PC-3 (cell line): ENCODE results near the gene KRTAP1-5. TPM values are rescaled to one million over a fixed set of nuclear protein-coding genes. Genes with fewer than 3 reads are reported as not detected.

Experiments used
- ATAC-seq: fragments of 200-7000 bp; cut with Tn5 transposase; 2 replicates; pipeline ENCODE4 v1.9.1; 2020; ENCODE audit warnings: mild to moderate bottlenecking, moderate library complexity
- BruUV-seq: library from RNA; stranded (reverse); fragments of 400-500 nt; replicated peaks from 2 replicates; lab custom pipeline; 2021; lab: Mats Ljungman, UMichigan
- CTCF ChIA-PET: fragments of 300-600 bp; sonication (Branson Sonifier 250); formaldehyde crosslinking; loops from one replicate; lab custom pipeline; 2022; ENCODE audit warnings: antibody characterized with exemption; lab: Charles Lee
- POLR2A ChIA-PET: fragments of 300-600 bp; sonication (Branson Sonifier 250); formaldehyde crosslinking; loops from one replicate; lab custom pipeline; 2022; ENCODE audit warnings: antibody characterized with exemption; ENCODE audit not compliant: unreplicated experiment; lab: Charles Lee
- DNase-seq: peaks from one replicate; pipeline ENCODE4 v3.0.0-alpha.2; 2015
- H2AFZ ChIP-seq: fragments of 300-600 bp; sonication (generic); 2 replicates; pipeline ENCODE4 v1.6.0; 2016; ENCODE audit warnings: antibody characterized with exemption, low read length
- H3F3A ChIP-seq: fragments of 300-600 bp; sonication (generic); one replicate; pipeline ENCODE4 v1.6.0; 2017; ENCODE audit warnings: antibody characterized with exemption, low read length, control low read depth, mild to moderate bottlenecking; ENCODE audit not compliant: unreplicated experiment
- H3K27ac ChIP-seq: fragments of 300-600 bp; sonication (generic); 2 replicates; pipeline ENCODE4 v1.5.1; 2016; ENCODE audit warnings: mild to moderate bottlenecking, low read length
- H3K27me3 ChIP-seq: fragments of 300-600 bp; sonication (generic); 2 replicates; pipeline ENCODE4 v1.6.1; 2016; ENCODE audit warnings: low read length, mixed read lengths
- H3K36me3 ChIP-seq: fragments of 300-600 bp; sonication (generic); 2 replicates; pipeline ENCODE4 v1.6.1; 2016; ENCODE audit warnings: low read depth, mixed run types, low read length, mixed read lengths
- H3K4me1 ChIP-seq: fragments of 300-600 bp; sonication (generic); 2 replicates; pipeline ENCODE4 v1.5.1; 2016; ENCODE audit warnings: low read length; ENCODE audit not compliant: insufficient read depth
- H3K4me2 ChIP-seq: fragments of 300-600 bp; sonication (generic); 2 replicates; pipeline ENCODE4 v1.6.0; 2016; ENCODE audit warnings: low read length
- H3K4me3 ChIP-seq: fragments of 300-600 bp; sonication (generic); 2 replicates; pipeline ENCODE4 v1.5.1; 2016; ENCODE audit warnings: mild to moderate bottlenecking, low read length, mixed read lengths
- H3K79me2 ChIP-seq: fragments of 300-600 bp; sonication (generic); 2 replicates; pipeline ENCODE4 v1.6.1; 2017; ENCODE audit warnings: low read length, mixed read lengths
- H3K9ac ChIP-seq: fragments of 300-600 bp; sonication (generic); 2 replicates; pipeline ENCODE4 v1.6.0; 2016; ENCODE audit warnings: mild to moderate bottlenecking, low read length
- H3K9me2 ChIP-seq: fragments of 300-600 bp; sonication (generic); replicated peaks from 2 replicates; pipeline ENCODE4 v1.6.1; 2016; ENCODE audit warnings: mixed run types, low read length, mixed read lengths
- H3K9me3 ChIP-seq: fragments of 300-600 bp; sonication (generic); 2 replicates; pipeline ENCODE4 v1.6.1; 2016; ENCODE audit warnings: low read length, mixed read lengths
- H4K20me1 ChIP-seq: fragments of 300-600 bp; sonication (generic); 2 replicates; pipeline ENCODE4 v1.6.1; 2016; ENCODE audit warnings: low read length, mixed read lengths
- CTCF ChIP-seq: fragments of 300-600 bp; sonication (generic); conservative IDR thresholded peaks from 2 replicates; pipeline ENCODE4 v1.5.1; 2017; ENCODE audit warnings: antibody characterized with exemption, low read depth, mild to moderate bottlenecking, low read length
- EZH2 ChIP-seq: fragments of 300-600 bp; sonication (generic); IDR thresholded peaks from one replicate; pipeline ENCODE4 v1.6.1; 2017; ENCODE audit warnings: antibody characterized with exemption, mild to moderate bottlenecking, low read length; ENCODE audit not compliant: unreplicated experiment
- EZH2phosphoT487 ChIP-seq: fragments of 300-600 bp; sonication (generic); IDR thresholded peaks from 2 replicates; pipeline ENCODE4 v1.6.1; 2018; ENCODE audit warnings: mild to moderate bottlenecking, antibody characterized with exemption, low read length, borderline replicate concordance
- intact Hi-C: fragments of 100-400 bp; cut with micrococcal nuclease; formaldehyde crosslinking; loops from 2 replicates; pipeline ENCODE4 v1.9.0; 2023
- total RNA-seq: library from RNA; depleted of rRNA; stranded (reverse); fragments of >200 nt; gene quantifications from 2 replicates; pipeline ENCODE4 v1.2.3, GENCODE V29; 2014

The KRTAP1-5 gene
- total RNA-seq, 1 experiment from 2014 or later = 0.51 TPM

DNA sequence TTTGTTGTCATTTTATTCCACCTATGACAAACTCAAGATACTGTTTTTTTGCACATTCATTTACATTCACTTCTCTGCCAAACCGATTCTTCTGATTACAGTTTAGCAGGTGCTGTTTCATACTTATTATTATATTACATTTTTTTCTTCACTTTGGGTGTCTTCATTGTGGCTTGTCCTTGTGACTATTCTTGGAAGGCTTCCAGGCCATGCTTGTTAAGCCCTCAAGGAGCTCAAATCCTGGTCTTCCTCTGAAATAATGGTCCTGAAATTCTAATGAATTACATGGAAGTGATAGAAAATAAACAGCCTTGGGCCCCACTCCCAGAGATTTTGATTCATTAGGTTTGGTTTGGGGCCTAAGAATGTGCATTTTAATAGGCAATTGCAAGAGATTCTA is 37.3 kb upstream of the KRTAP1-5 start:
- H3K27ac ChIP-seq = peak overlapping the region; percentile 21; the same call in 1 of the 2 replicates
- H3F3A ChIP-seq = peaks cover 8% of the 10 kb centered on the region
- ChIA-PET POLR2A (no interaction called here), CTCF (no interaction called here)
- H4K20me1 ChIP-seq = no peaks in the 10 kb centered on the region
- H3K79me2 ChIP-seq = no peaks in the 10 kb centered on the region
- DNase-seq (no peak), ATAC-seq (no peak)
- no peaks in the 10 kb centered on the region for H3K36me3 ChIP-seq
- H3K9ac ChIP-seq = no peak overlapping the region
- TF ChIP-seq EZH2phosphoT487 (no peak), EZH2 (no peak), CTCF (no peak)
- no peaks in the 10 kb centered on the region for H3K9me3 ChIP-seq
- no TSS peak for BruUV-seq
- H2AFZ ChIP-seq = no peak overlapping the region
- H3K4me3 ChIP-seq = no peak overlapping the region
- H3K27me3 ChIP-seq = no peaks in the 10 kb centered on the region
- no peaks in the 10 kb centered on the region for H3K9me2 ChIP-seq
- intact Hi-C loops = loop anchor here (5.0 to 10.0 kb wide), 3 partner anchors 60 to 150 kb away; partner anchors contain the start of gene KRTAP3-1
- H3K4me2 ChIP-seq = no peak overlapping the region
- H3K4me1 ChIP-seq = peaks cover 76% of the 10 kb centered on the region

- Histone ChIP-seq H3K9me3 (no peaks in the 10 kb centered on the region), H3K4me3 (no peak overlapping the region), H3K79me2 (no peaks in the 10 kb centered on the region), H4K20me1 (no peaks in the 10 kb centered on the region), H3K4me1 (peaks cover 82% of the 10 kb centered on the region), H2AFZ (no peak overlapping the region), H3F3A (peaks cover 8% of the 10 kb centered on the region), H3K27me3 (no peaks in the 10 kb centered on the region), H3K27ac (peak overlapping the region; percentile 34), H3K4me2 (peak overlapping the region; percentile 23; the same call in 1 of the 2 replicates), H3K9ac (no peak overlapping the region), H3K36me3 (no peaks in the 10 kb centered on the region), H3K9me2 (no peaks in the 10 kb centered on the region)
- TF ChIP-seq CTCF (no peak), EZH2 (no peak), EZH2phosphoT487 (no peak)
- BruUV-seq = no TSS peak
- peak; percentile 14; the same call in 1 of the 2 replicates for ATAC-seq
- CTCF ChIA-PET = no interaction called here
- DNase-seq = peak; percentile 53
- intact Hi-C loops = loop anchor here (5.0 to 10.0 kb wide), 3 partner anchors 59 to 151 kb away; partner anchors contain the start of gene KRTAP3-1
- POLR2A ChIA-PET = interaction anchor here (0.7 kb wide), 1 partner anchor 12 kb away, joined by 3 read pairs; no protein-coding TSS in a partner anchor
Observed at GRCh38 chr17:41063449-41063848, 36.4 kb upstream of the KRTAP1-5 start.

- ChIA-PET POLR2A (no interaction called here), CTCF (no interaction called here)
- Histone ChIP-seq H4K20me1 (no peaks in the 10 kb centered on the region), H3F3A (peaks cover 8% of the 10 kb centered on the region), H3K9me2 (no peaks in the 10 kb centered on the region), H3K9ac (no peak overlapping the region), H3K36me3 (no peaks in the 10 kb centered on the region), H3K27me3 (no peaks in the 10 kb centered on the region), H3K4me1 (peaks cover 82% of the 10 kb centered on the region), H3K9me3 (no peaks in the 10 kb centered on the region), H2AFZ (no peak overlapping the region), H3K27ac (peak overlapping the region; percentile 94), H3K4me3 (no peak overlapping the region), H3K79me2 (no peaks in the 10 kb centered on the region), H3K4me2 (no peak overlapping the region)
- no TSS peak for BruUV-seq
- intact Hi-C loops = loop anchor here (5.0 to 10.0 kb wide), 3 partner anchors 57 to 153 kb away; partner anchors contain the start of gene KRTAP3-1
- TF ChIP-seq EZH2phosphoT487 (no peak), EZH2 (no peak), CTCF (no peak)
- peak; percentile 54 for DNase-seq
- no peak for ATAC-seq
Observed at GRCh38 chr17:41061964-41062363, 35.0 kb upstream of the KRTAP1-5 start.
